ENCODE data around the gene AFDN. TPM values are rescaled to one million over a fixed set of nuclear protein-coding genes. Genes with fewer than 3 reads are reported as not detected.

AFDN gene
- total RNA-seq, 2 donors from 2014 or later, result 53.9 to 57.1 TPM

- ATAC-seq (peak; percentile 48 to 67), DNase-seq (no peak)
- intact Hi-C loops (cut with DNase I), result no loop called here
Measured at GRCh38 chr6:167856999-167857660, 30.4 kb downstream of the AFDN start.

GRCh38 chr6:167858086-167858591 is 31.4 kb downstream of the AFDN start:
- DNase-seq (no peak), ATAC-seq (peak; percentile 65 to 72)
- intact Hi-C loops (cut with DNase I), result no loop called here

- intact Hi-C loops (cut with DNase I), result no loop called here
- ATAC-seq (peak in 1 of 2 donors; percentile 30), DNase-seq (no peak)
Measured at GRCh38 chr6:167858842-167859664, 32.3 kb downstream of the AFDN start.

- intact Hi-C loops (cut with DNase I), result no loop called here
- DNase-seq, result no peak
- no peak for ATAC-seq
Measured at GRCh38 chr6:167860550-167861226, 34.0 kb downstream of the AFDN start.

- ATAC-seq (no peak), DNase-seq (no peak)
- intact Hi-C loops (cut with DNase I), result no loop called here
Measured at GRCh38 chr6:167861424-167861823, 34.7 kb downstream of the AFDN start.

GRCh38 chr6:167863897-167864296 is 37.2 kb downstream of the AFDN start:
- ATAC-seq, result no peak

GRCh38 chr6:167866642-167867041 is 39.9 kb downstream of the AFDN start:
- no peak for DNase-seq
- ATAC-seq, result no peak
- intact Hi-C loops (cut with DNase I), result no loop called here

More at GRCh38 chr6:167863897-167864296, 37.2 kb downstream of the AFDN start:
- intact Hi-C loops (cut with DNase I), result no loop called here
- DNase-seq, result no peak

GRCh38 chr6:167870321-167870720 is 43.6 kb downstream of the AFDN start:
- peak; percentile 32 for DNase-seq
- ATAC-seq, result peak in 1 of 2 donors; percentile 58
- intact Hi-C loops (cut with DNase I), result no loop called here

GRCh38 chr6:167872538-167873210 is 46.0 kb downstream of the AFDN start:
- ATAC-seq, result no peak
- no peak for DNase-seq
- intact Hi-C loops (cut with DNase I), result no loop called here

- DNase-seq, result no peak
- ATAC-seq, result no peak
- intact Hi-C loops (cut with DNase I), result no loop called here
Measured at GRCh38 chr6:167877994-167878779, 51.5 kb downstream of the AFDN start.

GRCh38 chr6:167879612-167880011 is 52.9 kb downstream of the AFDN start:
- intact Hi-C loops (cut with DNase I), result no loop called here
- no peak for DNase-seq
- no peak for ATAC-seq

GRCh38 chr6:167881327-167881726 is 54.6 kb downstream of the AFDN start:
- DNase-seq (no peak), ATAC-seq (no peak)
- intact Hi-C loops (cut with DNase I), result no loop called here

GRCh38 chr6:167882244-167882643 is 55.5 kb downstream of the AFDN start:
- ATAC-seq (no peak), DNase-seq (no peak)
- intact Hi-C loops (cut with DNase I), result no loop called here

GRCh38 chr6:167888098-167888497 is 61.4 kb downstream of the AFDN start:
- intact Hi-C loops (cut with DNase I), result no loop called here
- DNase-seq, result no peak
- no peak for ATAC-seq

GRCh38 chr6:167892835-167893815 is 66.4 kb downstream of the AFDN start:
- intact Hi-C loops (cut with DNase I), result loop anchor here in 1 of 2 donors (10.0 kb wide), 1 partner anchor 408 kb away; no protein-coding TSS in a partner anchor
- peak in 1 of 2 donors; percentile 55 for ATAC-seq

GRCh38 chr6:167894965-167895364 is 68.3 kb downstream of the AFDN start:
- intact Hi-C loops (cut with DNase I), result loop anchor here (5.0 to 10.0 kb wide), 3 partner anchors 118 to 410 kb away; no protein-coding TSS in a partner anchor
- ATAC-seq (no peak), DNase-seq (no peak)

More at GRCh38 chr6:167892835-167893815, 66.4 kb downstream of the AFDN start:
- DNase-seq, result no peak

- ATAC-seq (no peak), DNase-seq (no peak)
- intact Hi-C loops (cut with DNase I), result loop anchor here (5.0 to 10.0 kb wide), 3 partner anchors 119 to 412 kb away; no protein-coding TSS in a partner anchor
Measured at GRCh38 chr6:167896648-167897047, 69.9 kb downstream of the AFDN start.

Measured in left cardiac atrium (tissue), 4 donors.